Measurements from ENCODE around the gene TMED9. TPM values are rescaled to one million over a fixed set of nuclear protein-coding genes. Genes with fewer than 3 reads are reported as not detected.

TMED9 gene
- total and polyA plus RNA-seq, 9 of the 15 experiments (the other 6 are each of a cell fraction or from before 2014, with no cell fraction given): 43.7 to 301 (median 90.0) TPM

GRCh38 chr5:177595026-177595585 is 3.1 kb downstream of the TMED9 start:
- Histone ChIP-seq H3K9me1 (ENCODE audit: control insufficient read depth, insufficient read depth, low read length) (no peaks in the 10 kb centered on the region), H4K20me1 (replicated peaks; ENCODE audit: control insufficient read depth, insufficient read depth, low read length) (peaks cover 7% of the 10 kb centered on the region), H3K36me3 (ENCODE audit: control insufficient read depth, insufficient read depth, low read length) (peaks cover 39% of the 10 kb centered on the region), H3K4me3 (no peak overlapping the region), H3K4me2 (ENCODE audit: insufficient read depth, low read length) (no peak overlapping the region), H3K9ac (ENCODE audit: insufficient read depth in 1 of 2, low read depth in 2 of 2, low read length in 2 of 2) (peak overlapping the region in 1 of 2 experiments; percentile 33; a peak in 1 of 4 replicates), H3K4me1 (replicated peaks in 1 of 2; ENCODE audit: control insufficient read depth in 2 of 2, insufficient read depth in 2 of 2, low read length in 2 of 2) (peaks cover 9 to 23% of the 10 kb centered on the region in 2 experiments; a peak in 4 of 5 replicates), H3K27ac (ENCODE audit: extremely low read depth, low read depth, low read length) (no peak overlapping the region), H3K9me3 (replicated peaks; ENCODE audit: control insufficient read depth, insufficient read depth, low read depth, low read length) (no peaks in the 10 kb centered on the region), H2AFZ (ENCODE audit: low read depth, low read length) (no peak overlapping the region), H3K27me3 (ENCODE audit: control insufficient read depth in 2 of 2, insufficient read depth in 2 of 2, low read length in 2 of 2) (no peaks in the 10 kb centered on the region), H3K79me2 (ENCODE audit: control insufficient read depth, insufficient read depth, low read length) (peaks cover 25% of the 10 kb centered on the region)
- BruUV-seq (replicated peaks): no TSS peak
- POLR2A ChIA-PET: interaction anchor here (1.1 kb wide), 1 partner anchor 50 kb away, joined by 3 read pairs; no protein-coding TSS in a partner anchor
- TF ChIP-seq PHF21A (IDR thresholded peaks at IDR 0.05; ENCODE audit: borderline replicate concordance, low read depth) (no peak), MAFG (tag; conservative IDR thresholded peaks at IDR 0.05) (no peak), RBFOX2 (IDR thresholded peaks at IDR 0.05; ENCODE audit: low read depth, low read length) (peak; percentile 46)
- no peak for FAIRE-seq
- intact Hi-C loops (cut with micrococcal nuclease): no loop called here
- in situ Hi-C loops (cut with MboI): no loop called here
- no peak for ATAC-seq
- CTCF ChIA-PET (ENCODE audit: low intra/inter-chr PET ratio): no interaction called here
- no peak for DNase-seq (ENCODE audit: extremely low read depth in 1 of 4, low spot score in 3 of 4)
- 94% methylated on average over 7 of the region's 8 CpGs for WGBS (ENCODE audit: insufficient coverage, low coverage, missing lambda C conversion rate)

GRCh38 chr5:177595991-177596774 is 4.2 kb downstream of the TMED9 start:
- H3K36me3 ChIP-seq (ENCODE audit: control insufficient read depth, insufficient read depth, low read length): peaks cover 39% of the 10 kb centered on the region
- H4K20me1 ChIP-seq (replicated peaks; ENCODE audit: control insufficient read depth, insufficient read depth, low read length): peaks cover 7% of the 10 kb centered on the region
- H3K4me2 ChIP-seq (ENCODE audit: insufficient read depth, low read length): no peak overlapping the region
- DNase-seq (ENCODE audit: extremely low read depth in 1 of 4, low spot score in 3 of 4) (no peak), FAIRE-seq (no peak), ATAC-seq (no peak)
- H3K27ac ChIP-seq (ENCODE audit: extremely low read depth, low read depth, low read length): no peak overlapping the region; the same call in 2 of the 3 replicates
- POLR2A ChIA-PET: interaction anchor here (0.5 to 0.9 kb wide), 3 partner anchors 27 to 283 kb away, joined by 3 to 4 read pairs (median 4); no protein-coding TSS in a partner anchor
- H3K9ac ChIP-seq (ENCODE audit: insufficient read depth in 1 of 2, low read depth in 2 of 2, low read length in 2 of 2): no peak overlapping the region; a peak in 1 of 4 replicates
- intact Hi-C loops (cut with micrococcal nuclease) (no loop called here), in situ Hi-C loops (cut with MboI) (no loop called here)
- BruUV-seq (replicated peaks): no TSS peak
- H3K9me3 ChIP-seq (replicated peaks; ENCODE audit: control insufficient read depth, insufficient read depth, low read depth, low read length): no peaks in the 10 kb centered on the region
- H3K79me2 ChIP-seq (ENCODE audit: control insufficient read depth, insufficient read depth, low read length): peaks cover 35% of the 10 kb centered on the region
- H2AFZ ChIP-seq (ENCODE audit: low read depth, low read length): no peak overlapping the region
- TF ChIP-seq PML (IDR thresholded peaks at IDR 0.05; ENCODE audit: low read length) (peak; percentile 47; the same call in 1 of the 2 replicates), E2F8 (IDR thresholded peaks at IDR 0.05; ENCODE audit: low read depth, partially characterized antibody) (peak; percentile 60), POLR2AphosphoS5 (IDR thresholded peaks at IDR 0.05; ENCODE audit: control insufficient read depth, insufficient read depth, low read depth, low read length) (peak; percentile 35), POLR2A (conservative IDR thresholded peaks at IDR 0.05) (peak; percentile 56; the same call in 1 of the 2 replicates), POLR2B (IDR thresholded peaks at IDR 0.05; ENCODE audit: low read depth, partially characterized antibody) (peak; percentile 68), SUPT5H (IDR thresholded peaks at IDR 0.05) (peak; percentile 55; the same call in 1 of the 2 replicates), KDM1A (IDR thresholded peaks at IDR 0.05) (no peak), SIN3A (IDR thresholded peaks at IDR 0.05; ENCODE audit: borderline replicate concordance in 2 of 2, control insufficient read depth in 1 of 2, low read depth in 2 of 2, low read length in 2 of 2) (no peak)
- CTCF ChIA-PET (ENCODE audit: low intra/inter-chr PET ratio): no interaction called here
- no peaks in the 10 kb centered on the region for H3K9me1 ChIP-seq (ENCODE audit: control insufficient read depth, insufficient read depth, low read length)
- peaks cover 16 to 26% of the 10 kb centered on the region in 2 experiments; a peak in 4 of 5 replicates for H3K4me1 ChIP-seq (replicated peaks in 1 of 2; ENCODE audit: control insufficient read depth in 2 of 2, insufficient read depth in 2 of 2, low read length in 2 of 2)
- H3K27me3 ChIP-seq (ENCODE audit: control insufficient read depth in 2 of 2, insufficient read depth in 2 of 2, low read length in 2 of 2): no peaks in the 10 kb centered on the region
- WGBS (ENCODE audit: insufficient coverage, low coverage, missing lambda C conversion rate): 88% methylated on average over 2 of the region's 2 CpGs
- no peak overlapping the region for H3K4me3 ChIP-seq

All from K562 (cell line).